C4-2B (cell line): ENCODE data around the gene CRACR2B.

ENCODE experiments used
- CTCF ChIP-seq: fragments of 450-650 bp; conservative IDR thresholded peaks from 2 replicates; pipeline ENCODE4 v1.5.1; 2017; ENCODE audit warnings: mild to moderate bottlenecking
- ZFX ChIP-seq: fragments of 450-650 bp; IDR thresholded peaks from 2 replicates; pipeline ENCODE4 v1.6.1; 2017

- TF ChIP-seq CTCF = no peak
- TF ChIP-seq ZFX = no peak
Observed at GRCh38 chr11:792873-793272, 34.8 kb upstream of the CRACR2B start.
